Pancreas (tissue), 10 donors: ENCODE measurements around the gene PMM2. TPM values are rescaled to one million over a fixed set of nuclear protein-coding genes. Genes with fewer than 3 reads are reported as not detected.

Source experiments
- ATAC-seq, 4 donors: fragments of 200-7000 bp; cut with Tn5 transposase; one replicate each; pipeline versions ENCODE4 v1.8.0 to v1.9.1; 2020; ENCODE audit warnings: mild to moderate bottlenecking in 4 of 4, moderate library complexity in 4 of 4
- DNase-seq, 6 donors: peaks; one replicate each; pipeline ENCODE4 v3.0.0-alpha.2; 2020
- FAIRE-seq: peaks from 2 replicates; lab custom pipeline; 2012; peaks lifted over from hg19 to GRCh38; lab: Jason Lieb, UNC
- H3K27ac ChIP-seq, 4 donors: fragments of 200-600 bp; sonication (generic); 1 replicate in 3 of 4; 2 replicates in 1 of 4; pipeline versions ENCODE4 v1.5.0 to v1.8.0; 2020
- H3K27me3 ChIP-seq, 4 donors: fragments of 200-600 bp; one replicate each; pipeline ENCODE4 v1.8.0; 2021
- H3K36me3 ChIP-seq, 3 donors: fragments of 200-600 bp; sonication (generic) in 1 of 3; one replicate each; pipeline versions ENCODE4 v1.5.0 to v1.8.0; 2020 to 2021
- H3K4me1 ChIP-seq, 3 donors: fragments of 200-600 bp; one replicate each; pipeline ENCODE4 v1.8.0; 2021
- H3K4me3 ChIP-seq, 4 donors: fragments of 200-600 bp; sonication (generic) in 2 of 4; one replicate each; pipeline versions ENCODE4 v1.5.0 to v1.8.0; 2020 to 2021
- H3K9me3 ChIP-seq, 4 donors: fragments of 200-600 bp; one replicate each; pipeline ENCODE4 v1.8.0; 2021
- WGBS, 2 donors: extraction: QIAGEN DNeasy Blood & Tissue Kit; methylation state at CpG; one replicate each; pipeline ENCODE4 v1.1.7; 2013; 5-methylcytosine and 5-hydroxymethylcytosine counted together
- intact Hi-C, 3 donors: fragments of 100-400 bp; cut with DNase I; formaldehyde crosslinking; loops; one replicate each; pipeline versions ENCODE4 v1.11.1 to v1.14.2; 2022
- polyA plus RNA-seq, 2 donors: library from polyadenylated mRNA; stranded (reverse); fragments of 200-250 nt; gene quantifications; one replicate each; pipeline ENCODE4 v1.2.3, GENCODE V29; 2013
- total RNA-seq, 6 donors: library from RNA; stranded (reverse); fragmentation: NEBNext Ultra II Directional in 4 of 6; extraction: Animal tissue kit (Norgen Biotek cat#: 25700) in 4 of 6; gene quantifications; one replicate each; pipeline versions ENCODE4 v1.2.1 to v1.2.4, GENCODE V29; 2021 to 2023
- TF ChIP-seq, protein P1 (sequence below), 4 donors: fragments of 200-600 bp; sonication (generic) in 3 of 4; IDR thresholded peaks; one replicate each; pipeline versions ENCODE4 v1.5.0 to v1.8.0; 2021; ENCODE audit warnings: antibody characterized with exemption in 4 of 4
- donor health status: healthy with polysubstance abuse.
- donor health status: DM: no; HTN: no; CAD: no; lungs with moderate emphysema.
- donor health status: DM: no; HTN: no; CAD: no.
- donor health status: control.
- donor health status: control.
- donor health status: Bipolar disorder and iron deficiency.
- donor health status: DM: yes; HTN: yes; CAD: no.
- donor health status: DM: no; HTN: no; CAD: no.
- donor health status: DM: no; HTN: no; CAD: no.
- donor health status: DM: yes; HTN: yes; CAD: no.

Gene PMM2
- total and polyA plus RNA-seq, 8 donors: 19.2 to 40.3 (median 28.7) TPM

DNA sequence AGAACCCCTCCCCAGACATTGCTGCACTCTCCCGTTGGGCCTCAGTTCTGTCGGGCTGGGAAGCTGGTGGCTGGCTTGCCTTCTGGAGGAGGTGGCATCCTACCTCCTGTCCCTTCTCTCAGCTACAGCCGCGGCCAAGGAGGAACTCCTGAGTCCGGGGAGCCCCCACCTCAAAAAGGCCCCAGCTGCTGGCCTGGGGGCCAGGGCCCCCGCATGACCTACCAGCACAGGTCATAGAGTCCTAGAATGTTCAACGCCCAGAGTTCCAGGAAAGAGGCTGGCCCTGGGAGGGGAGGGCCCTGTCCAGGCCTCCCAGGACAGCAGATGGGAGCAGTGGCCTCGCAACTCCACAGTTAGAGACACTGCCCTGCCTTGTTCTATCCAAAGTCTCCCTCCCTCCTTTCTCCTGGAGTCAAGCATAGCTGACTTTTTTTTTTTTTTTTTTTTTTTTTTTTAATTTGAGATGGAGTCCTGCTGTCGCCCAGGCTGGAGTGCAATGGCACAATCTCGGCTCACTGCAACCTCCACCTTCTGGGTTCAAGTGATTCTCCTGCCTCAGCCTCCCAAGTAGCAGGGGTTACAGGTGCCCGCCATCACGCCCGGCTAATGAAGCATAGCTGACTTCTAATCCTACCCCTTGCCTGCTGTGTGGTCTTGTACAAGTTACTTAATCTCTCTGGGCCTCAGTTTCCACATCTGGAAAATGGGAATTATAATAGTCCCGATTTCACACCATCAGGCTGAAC is 64.1 kb downstream of the PMM2 start:
- intact Hi-C loops: no loop called here
- Histone ChIP-seq H3K27me3 (no peaks in the 10 kb centered on the region), H3K27ac (peak overlapping the region; percentile 10 to 69 (median 36)), H3K4me3 (no peak overlapping the region), H3K36me3 (peaks cover 0 to 9% (median 0%) of the 10 kb centered on the region in 3 donors), H3K9me3 (no peaks in the 10 kb centered on the region), H3K4me1 (peaks cover 11 to 58% (median 25%) of the 10 kb centered on the region in 3 donors)
- DNase-seq: peak in 2 of 6 donors; percentile 38 to 80
- WGBS, 2 donors: 71 to 73% methylated on average over 14 of the region's 14 CpGs
- no peak for ATAC-seq
- TF ChIP-seq, protein P1, sequence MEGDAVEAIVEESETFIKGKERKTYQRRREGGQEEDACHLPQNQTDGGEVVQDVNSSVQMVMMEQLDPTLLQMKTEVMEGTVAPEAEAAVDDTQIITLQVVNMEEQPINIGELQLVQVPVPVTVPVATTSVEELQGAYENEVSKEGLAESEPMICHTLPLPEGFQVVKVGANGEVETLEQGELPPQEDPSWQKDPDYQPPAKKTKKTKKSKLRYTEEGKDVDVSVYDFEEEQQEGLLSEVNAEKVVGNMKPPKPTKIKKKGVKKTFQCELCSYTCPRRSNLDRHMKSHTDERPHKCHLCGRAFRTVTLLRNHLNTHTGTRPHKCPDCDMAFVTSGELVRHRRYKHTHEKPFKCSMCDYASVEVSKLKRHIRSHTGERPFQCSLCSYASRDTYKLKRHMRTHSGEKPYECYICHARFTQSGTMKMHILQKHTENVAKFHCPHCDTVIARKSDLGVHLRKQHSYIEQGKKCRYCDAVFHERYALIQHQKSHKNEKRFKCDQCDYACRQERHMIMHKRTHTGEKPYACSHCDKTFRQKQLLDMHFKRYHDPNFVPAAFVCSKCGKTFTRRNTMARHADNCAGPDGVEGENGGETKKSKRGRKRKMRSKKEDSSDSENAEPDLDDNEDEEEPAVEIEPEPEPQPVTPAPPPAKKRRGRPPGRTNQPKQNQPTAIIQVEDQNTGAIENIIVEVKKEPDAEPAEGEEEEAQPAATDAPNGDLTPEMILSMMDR (IDR thresholded peaks at IDR 0.05): no peak
- no peak for FAIRE-seq

DNA sequence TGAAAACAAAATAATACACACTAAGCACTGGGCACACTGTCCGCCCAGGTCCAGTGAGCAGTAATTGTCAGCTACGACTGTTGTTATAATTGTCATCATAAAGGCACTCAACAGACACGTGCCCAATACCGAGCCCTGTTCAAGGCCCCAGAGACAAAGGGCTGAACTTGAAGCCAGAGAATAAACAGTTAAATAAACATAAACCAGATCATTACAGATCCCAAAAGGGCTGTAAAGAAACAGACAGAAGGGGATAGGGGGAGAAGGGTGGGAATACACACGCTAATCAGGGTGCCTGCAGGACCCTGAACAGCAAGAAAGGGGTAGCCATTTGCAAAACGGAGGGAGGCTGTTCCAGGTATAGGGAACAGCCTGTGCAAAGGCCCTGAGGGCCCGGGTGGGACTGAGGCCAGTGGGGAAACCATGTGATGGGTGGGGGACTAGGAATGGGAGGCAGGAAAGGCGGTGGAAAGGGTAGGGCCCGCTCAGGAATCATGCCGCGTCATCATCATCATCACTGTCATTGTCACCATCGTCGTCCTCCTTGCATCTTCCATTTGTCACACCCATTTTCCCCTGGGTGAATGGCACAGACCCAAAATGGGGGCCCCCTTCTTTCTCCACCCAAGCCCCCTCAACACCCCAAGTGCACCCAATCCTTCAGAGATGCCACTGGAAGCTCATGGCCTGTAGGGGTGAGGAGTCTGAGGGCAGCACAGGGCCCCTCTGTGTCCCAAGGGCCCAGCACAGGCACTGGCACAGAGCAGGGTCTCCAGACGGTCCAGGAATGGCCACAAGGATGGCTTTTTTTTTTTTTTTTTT is 64.9 kb downstream of the PMM2 start:
- TF ChIP-seq, protein P1 (IDR thresholded peaks at IDR 0.05): no peak
- 70 to 74% methylated on average over 13 to 14 of the region's 14 CpGs for WGBS, 2 donors
- Histone ChIP-seq H3K4me3 (no peak overlapping the region), H3K4me1 (peaks cover 11 to 63% (median 28%) of the 10 kb centered on the region in 3 donors), H3K27me3 (no peaks in the 10 kb centered on the region), H3K36me3 (peaks cover 0 to 8% (median 0%) of the 10 kb centered on the region in 3 donors), H3K27ac (peak overlapping the region; percentile 51 to 89 (median 60)), H3K9me3 (no peaks in the 10 kb centered on the region)
- DNase-seq (peak in 2 of 6 donors; percentile 43 to 67), FAIRE-seq (no peak), ATAC-seq (no peak)
- intact Hi-C loops: no loop called here

DNA sequence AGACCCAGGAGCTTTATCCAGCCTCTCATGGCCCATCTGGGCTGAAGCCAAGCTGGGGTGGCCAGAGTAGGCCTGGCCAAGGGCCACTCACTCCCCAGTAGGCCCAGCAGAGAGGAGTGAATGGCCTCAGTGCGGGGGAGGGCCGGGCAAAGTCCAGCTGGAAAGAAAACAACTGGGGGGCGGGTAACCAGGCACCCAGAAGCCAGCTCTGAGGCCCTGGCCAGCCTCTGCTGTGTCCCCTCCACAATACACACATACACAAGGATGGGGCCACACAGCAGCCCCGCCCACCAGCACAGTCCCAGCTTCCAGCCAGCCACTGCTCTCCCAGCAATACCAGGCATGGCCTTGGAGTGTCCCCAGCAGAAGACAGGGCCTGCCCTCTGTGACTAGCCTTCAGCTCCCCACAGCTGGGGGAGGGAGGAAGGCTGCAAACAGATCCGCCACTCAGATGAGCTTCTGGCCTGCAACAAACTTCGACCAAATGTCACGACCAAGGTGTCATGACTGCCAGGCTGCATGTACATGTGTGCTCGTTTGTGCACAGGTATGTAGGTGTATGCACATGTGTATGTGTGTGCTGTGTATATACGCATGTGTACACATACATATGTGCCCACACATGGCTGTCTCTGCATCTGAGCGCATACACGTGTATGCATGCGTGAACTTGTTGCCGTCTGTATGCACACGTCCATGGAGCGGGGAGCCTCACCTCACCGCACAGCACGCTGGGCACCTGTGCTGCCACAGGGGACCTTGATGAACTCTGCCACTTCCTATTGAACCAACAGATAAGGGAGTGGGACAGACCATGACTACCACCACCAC is 66.2 kb downstream of the PMM2 start:
- FAIRE-seq (no peak), ATAC-seq (peak; percentile 62 to 76 (median 70)), DNase-seq (peak; percentile 81 to 95 (median 90))
- TF ChIP-seq, protein P1 (IDR thresholded peaks at IDR 0.05): no peak
- Histone ChIP-seq H3K27ac (peak overlapping the region; percentile 51 to 89 (median 60)), H3K36me3 (no peaks in the 10 kb centered on the region), H3K4me3 (no peak overlapping the region), H3K27me3 (no peaks in the 10 kb centered on the region), H3K9me3 (no peaks in the 10 kb centered on the region), H3K4me1 (peaks cover 11 to 63% (median 28%) of the 10 kb centered on the region in 3 donors)
- intact Hi-C loops: no loop called here
- WGBS, 2 donors: 14 to 17% methylated on average over 17 of the region's 17 CpGs

DNA sequence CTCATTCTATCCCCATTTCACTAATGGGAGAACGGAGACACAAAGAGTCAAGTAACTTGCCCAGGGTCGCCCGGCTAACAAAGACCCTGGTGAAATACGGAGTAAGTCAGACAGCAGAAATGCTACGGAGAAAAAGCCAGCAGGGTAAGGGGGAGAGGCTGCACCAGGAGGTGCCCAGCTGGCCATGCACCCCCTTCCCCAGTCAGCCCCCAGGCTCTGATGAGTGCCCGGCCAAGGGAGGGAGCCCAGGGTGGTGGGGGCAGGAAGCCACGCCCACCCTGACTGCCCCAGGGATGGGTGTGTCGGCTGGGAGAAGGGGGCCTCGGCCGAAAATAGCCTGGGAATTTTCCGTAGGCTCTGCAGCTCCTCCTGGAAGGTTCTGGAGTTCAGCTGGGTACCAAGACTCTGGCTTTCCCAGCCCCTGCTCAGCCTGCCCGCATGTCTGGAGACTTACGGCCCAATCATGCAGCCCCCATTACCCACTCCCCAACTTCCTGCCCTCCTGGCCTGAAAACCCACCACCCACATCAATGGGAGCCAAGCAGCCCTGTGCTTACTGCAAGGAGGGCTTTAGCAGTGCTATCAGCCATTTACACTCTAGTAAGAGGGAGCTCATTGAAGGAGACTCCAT is 67.0 kb downstream of the PMM2 start:
- Histone ChIP-seq H3K27ac (peak overlapping the region; percentile 11 to 89 (median 60)), H3K4me1 (peaks cover 11 to 67% (median 31%) of the 10 kb centered on the region in 3 donors), H3K27me3 (no peaks in the 10 kb centered on the region), H3K36me3 (no peaks in the 10 kb centered on the region), H3K4me3 (no peak overlapping the region), H3K9me3 (no peaks in the 10 kb centered on the region)
- DNase-seq: peak in 2 of 6 donors; percentile 33 to 73
- intact Hi-C loops: no loop called here
- no peak for ATAC-seq
- TF ChIP-seq, protein P1 (IDR thresholded peaks at IDR 0.05): no peak
- 27 to 33% methylated on average over 13 of the region's 13 CpGs for WGBS, 2 donors
- FAIRE-seq: no peak
